ENCODE data around the gene NELFA.
"Not testable (repeated sequence)": the region's sequence is repeated elsewhere in the genome, so short reads cannot be mapped to it uniquely, and the experiment has no call there.

The NELFA gene

DNA sequence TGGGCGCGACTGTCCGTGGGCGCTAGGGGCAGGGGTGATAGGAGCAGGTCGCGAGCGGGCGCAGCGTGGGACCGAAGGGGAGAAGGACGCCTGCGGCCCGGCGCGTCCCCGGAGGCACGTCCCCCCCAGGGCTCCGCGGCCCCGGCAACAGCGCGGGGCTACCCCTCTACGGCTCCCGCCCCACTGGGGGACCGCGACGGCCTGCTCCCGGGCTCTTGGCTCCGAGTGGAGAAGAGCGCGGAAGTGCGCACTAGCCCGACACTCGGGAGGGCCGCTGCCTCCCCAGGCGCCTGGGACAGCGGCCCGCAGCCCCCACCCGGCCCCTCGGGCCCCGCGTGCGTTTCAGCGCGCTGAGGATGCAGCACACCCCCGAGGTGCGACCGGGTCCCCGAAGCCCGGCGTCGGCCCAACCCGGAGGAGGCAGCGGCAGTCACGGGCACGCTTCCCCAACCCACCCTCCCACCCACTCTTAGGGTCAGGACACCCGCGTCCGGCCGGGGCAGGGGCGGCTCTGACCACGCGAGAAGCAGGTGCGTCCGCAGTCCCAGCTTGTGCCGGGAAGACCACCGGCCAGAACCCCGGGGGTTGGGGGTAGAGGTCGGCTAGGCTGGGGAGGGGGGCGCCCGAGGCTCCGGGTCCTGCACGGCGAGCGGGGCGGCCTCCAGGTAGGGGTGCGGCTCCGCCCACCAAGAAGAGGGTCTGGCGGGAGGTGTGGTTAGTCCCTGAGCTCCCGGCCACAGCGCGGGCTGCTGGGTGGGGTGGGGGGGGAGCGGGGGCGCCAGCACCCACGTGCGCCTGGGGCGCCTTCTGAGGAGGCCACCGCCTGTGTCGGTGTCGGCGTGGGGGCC, 31.8 kb upstream of the NELFA start:
- no peak for FAIRE-seq

DNA sequence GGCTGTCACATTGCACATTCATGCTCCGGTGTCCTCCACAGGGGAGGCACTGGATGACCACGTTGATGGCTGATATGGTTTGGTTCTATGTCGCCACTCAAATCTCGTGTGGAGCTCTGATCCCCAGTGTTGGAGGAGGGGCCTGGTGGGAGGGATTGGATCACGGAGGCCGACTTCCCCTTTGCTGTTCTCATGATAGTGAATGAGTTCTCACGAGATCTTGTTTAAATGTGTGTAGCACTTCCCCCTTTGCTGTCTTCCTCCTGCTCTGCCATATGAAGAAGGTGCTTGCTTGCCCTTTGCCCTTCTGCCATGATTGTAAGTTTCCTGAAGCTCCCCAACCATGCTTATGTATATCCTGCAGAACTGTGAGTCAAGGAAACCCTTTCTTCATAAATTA, 28.1 kb upstream of the NELFA start:
- no peak for FAIRE-seq

DNA sequence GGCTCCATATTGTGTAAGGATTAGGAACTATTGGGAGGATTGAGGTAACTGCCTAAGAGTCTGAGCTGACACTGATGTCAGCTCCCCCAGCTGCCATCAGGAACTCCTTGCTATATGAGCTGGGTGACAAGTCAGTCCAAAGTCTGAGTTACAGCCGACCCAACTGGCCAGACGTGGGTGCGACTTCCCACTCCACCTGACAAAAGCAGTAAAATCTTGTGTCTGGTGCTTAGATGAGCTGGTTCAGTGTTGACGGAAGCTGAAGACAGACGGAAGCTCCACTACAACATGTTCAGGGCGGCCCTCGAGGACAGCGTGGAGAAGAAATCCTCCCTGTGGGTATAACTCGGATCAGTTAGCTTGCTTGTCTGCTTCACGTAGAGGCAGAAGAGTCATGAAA, 27.6 kb upstream of the NELFA start:
- no peak for FAIRE-seq

DNA sequence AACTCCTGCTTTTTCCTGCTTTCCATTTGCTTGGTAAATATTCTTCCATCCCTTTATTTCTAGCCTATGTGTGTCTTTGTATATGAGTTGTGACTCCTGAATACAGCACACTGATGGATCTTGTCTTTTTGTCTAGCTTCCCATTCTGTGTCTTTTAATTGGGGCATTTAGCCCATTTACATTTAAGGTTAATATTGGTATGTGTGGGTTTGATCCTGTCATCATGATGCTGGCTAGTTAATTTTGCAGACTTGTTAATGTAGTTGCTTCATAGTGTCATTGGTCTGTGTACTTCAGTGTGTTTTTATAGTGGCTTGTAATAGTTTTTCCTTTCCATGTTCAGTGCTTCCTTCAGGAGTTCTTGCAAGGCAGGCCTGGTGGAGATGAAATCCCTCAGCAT, 22.4 kb upstream of the NELFA start:
- not testable (repeated sequence) for FAIRE-seq

DNA sequence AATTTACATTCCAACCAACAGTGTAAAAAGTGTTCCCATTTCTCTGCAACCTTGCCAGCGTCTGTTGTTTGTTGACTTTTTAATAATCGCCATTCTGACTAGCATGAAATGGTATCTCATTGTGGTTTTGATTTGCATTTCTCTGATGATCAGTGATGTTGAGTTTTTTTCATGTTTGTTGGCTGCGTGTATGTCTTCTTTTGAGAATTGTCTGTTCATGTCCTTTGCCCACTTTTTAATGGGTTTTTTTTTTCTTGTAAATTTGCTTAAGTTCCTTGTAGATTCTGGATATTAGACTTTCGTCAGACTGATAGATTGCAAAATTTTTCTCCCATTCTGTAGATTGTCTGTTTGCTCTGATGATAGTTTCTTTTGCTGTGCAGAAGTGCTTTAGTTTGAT, 18.3 kb upstream of the NELFA start:
- not testable (repeated sequence) for FAIRE-seq

DNA sequence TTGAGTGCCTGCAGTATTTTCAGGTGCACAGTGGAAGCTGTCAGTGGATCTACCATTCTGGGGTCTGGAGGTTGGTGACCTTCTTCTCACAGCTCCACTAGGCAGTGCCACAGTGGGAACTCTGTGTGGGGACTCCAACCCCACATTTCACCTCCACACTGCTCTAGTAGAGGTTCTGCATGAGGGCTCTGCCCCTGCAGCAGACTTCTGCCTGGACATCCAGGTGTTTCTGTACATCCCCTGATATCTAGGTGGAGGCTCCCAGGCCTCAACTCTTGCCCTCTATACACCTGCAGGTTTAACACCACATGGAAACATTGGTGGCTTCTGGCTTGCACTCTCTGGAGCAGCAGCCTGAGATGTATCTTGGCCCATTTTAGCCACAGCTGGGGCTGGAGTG, 17.0 kb upstream of the NELFA start:
- no peak for FAIRE-seq

DNA sequence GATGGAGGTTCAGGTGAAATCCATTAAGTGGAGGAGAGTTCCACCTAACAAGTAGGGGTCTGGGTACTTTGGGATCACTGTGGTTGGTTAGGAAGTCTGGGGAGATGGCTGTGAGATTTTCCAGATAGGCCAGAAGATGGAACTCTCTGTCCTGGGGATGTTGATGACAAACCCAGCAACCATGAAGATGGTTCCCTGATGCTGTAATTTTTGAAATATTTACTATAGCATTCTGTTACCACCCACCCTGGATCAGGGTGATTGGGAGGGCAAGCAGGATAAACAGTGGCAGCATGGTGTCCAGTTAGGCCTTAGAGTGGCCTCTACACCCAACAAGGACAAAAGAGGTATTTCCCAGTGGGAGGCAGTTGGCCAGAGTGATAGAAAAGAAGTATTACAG, 15.9 kb upstream of the NELFA start:
- no peak for FAIRE-seq

DNA sequence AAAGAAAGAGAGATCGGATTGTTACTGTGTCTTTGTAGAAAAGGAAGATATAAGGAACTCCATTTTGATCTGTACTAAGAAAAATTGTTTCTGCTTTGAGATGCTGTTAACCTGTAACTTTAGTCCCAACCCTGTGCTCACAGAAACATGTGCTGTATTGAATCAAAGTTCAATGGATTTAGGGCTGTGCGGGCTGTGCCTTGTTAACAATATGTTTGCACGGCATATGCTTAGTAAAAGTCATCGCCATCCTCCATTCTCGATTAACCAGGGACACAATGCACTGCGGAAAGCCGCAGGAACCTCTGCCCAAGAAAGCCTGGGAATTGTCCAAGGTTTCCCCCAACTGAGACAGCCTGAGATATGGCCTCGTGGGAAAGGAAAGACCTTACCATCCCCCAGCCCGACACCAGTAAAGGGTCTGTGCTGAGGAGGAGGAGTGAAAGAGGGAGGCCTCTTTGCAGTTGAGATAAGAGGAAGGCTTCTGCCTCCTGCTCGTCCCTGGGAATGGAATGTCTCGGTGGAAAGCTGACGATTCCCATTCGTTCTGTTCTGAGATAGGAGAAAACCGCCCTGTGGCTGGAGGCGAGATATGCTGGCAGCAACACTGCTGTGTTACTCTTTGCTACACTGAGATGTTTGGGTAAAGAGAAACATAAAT, 12.7 kb upstream of the NELFA start:
- FAIRE-seq: not testable (repeated sequence)

DNA sequence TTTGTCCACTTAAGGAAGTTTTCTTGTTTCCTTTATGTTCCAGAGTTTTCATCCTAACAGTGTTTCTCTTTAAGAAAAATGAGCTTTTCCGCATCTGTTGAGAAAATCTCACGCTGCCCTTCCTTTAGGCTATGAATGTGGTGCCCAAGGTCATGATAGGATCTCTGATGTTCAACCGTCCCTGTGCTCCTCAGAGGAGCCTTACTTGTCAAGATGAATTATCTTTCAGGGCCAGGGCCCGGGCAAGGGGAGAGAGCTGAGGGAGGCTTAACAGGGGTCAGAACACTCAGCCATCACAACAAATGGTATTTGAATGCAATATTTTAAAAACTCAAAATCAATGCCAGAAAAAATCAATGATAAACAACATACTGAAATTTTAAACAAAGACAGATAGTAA, 6.2 kb upstream of the NELFA start:
- FAIRE-seq: no peak

DNA sequence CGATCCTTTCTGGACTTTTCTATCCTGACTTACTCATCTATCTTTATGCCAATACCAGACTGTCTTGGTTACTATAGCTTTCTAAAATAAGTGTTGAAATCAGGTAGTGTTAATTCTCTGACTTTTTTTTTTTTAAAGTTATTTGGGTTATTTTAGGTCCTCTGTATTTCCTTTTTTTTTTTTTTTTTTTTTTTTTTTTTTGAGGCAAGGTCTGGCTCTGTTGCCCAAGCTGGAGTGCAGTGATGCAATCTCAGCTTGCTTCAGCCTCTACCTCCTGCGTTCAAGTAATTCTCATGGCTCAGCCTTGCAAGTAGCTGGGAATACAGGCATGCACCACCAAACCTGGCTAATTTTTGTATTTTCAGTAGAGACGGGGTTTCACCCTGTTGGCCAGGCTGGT, 2.8 kb upstream of the NELFA start:
- FAIRE-seq: no peak

DNA sequence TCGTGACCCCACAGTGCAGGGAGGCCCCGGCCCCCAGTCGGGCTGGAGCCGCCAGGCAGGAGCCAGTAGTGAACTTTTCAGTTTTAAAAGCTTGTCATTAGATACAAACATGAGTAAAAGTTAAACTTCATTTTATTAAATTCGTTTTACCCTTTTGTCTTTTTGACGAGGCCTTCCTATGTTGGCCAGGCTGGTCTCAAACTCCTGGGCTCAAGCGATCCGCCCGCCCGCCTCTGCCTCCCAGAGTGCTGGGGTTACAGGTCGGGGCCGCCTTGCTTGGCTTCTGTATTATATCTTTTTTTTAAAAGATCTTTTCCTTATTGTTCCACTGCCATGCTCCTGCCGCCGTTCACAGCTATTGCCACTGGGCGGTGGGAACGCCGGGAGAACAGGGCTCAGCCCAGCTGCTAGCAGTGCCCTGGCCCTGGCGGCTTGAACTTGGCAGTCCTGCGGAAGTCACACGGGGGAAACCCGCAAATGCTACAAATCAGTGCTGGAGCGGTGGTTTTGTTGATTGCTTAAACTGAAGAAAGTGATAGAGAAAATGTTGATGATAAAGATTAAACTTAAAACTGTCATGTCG, 968 bp upstream of the NELFA start:
- FAIRE-seq: no peak

DNA sequence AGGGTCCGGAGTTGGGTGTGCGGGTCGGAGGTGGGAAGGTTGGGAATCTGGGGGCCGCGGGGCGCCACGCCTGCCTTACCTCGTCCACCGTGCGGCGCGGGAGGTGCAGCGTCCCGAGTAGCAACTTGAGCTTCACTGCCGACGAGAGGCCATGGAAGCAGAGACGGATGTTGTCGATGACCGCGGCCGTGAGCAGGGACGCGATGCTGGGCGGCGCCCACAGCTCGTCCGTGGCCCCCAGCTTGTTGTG, 178 bp downstream of the NELFA start:
- FAIRE-seq: no peak

DNA sequence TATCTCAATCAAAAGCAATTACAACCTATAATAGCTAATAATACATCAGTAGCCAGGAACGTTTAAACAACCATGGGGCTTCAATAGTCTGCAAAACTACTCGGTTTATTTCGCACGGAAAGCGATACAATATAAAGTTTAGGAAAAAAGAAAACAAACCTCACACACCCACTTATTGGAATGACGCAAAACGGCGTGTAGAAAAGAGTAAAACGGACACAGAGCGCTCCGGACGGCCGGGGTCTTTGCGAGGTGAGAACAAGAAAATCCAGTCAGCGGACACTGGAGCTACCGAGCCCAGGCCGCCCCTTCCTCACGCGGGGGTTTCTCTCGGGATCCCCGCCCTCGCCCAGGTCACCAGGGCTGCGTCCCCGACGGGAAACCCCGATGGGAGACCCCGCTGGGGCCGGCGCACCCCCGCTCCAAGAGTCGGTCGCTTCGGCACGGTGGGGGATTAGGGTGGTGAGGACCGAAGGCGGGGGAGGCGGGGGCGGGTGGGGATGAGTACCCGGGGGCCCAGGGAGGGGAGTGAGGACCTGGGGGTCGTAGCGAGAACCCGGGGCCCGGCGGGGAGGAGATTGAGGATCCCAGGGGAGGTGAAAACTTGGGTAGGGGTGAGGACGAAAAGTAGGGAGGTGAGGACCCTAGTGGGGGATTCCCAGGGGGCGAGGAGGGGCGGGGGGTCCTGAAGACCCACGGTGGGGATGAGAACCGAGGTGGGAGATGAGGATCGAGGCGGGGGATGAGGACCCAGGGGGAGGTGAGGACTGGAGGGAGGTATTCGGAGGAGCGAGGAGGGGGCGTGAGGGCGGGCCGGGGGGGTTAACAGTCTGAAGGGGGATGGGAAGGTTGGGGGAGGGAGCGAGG, 737 bp downstream of the NELFA start:
- FAIRE-seq: no peak

DNA sequence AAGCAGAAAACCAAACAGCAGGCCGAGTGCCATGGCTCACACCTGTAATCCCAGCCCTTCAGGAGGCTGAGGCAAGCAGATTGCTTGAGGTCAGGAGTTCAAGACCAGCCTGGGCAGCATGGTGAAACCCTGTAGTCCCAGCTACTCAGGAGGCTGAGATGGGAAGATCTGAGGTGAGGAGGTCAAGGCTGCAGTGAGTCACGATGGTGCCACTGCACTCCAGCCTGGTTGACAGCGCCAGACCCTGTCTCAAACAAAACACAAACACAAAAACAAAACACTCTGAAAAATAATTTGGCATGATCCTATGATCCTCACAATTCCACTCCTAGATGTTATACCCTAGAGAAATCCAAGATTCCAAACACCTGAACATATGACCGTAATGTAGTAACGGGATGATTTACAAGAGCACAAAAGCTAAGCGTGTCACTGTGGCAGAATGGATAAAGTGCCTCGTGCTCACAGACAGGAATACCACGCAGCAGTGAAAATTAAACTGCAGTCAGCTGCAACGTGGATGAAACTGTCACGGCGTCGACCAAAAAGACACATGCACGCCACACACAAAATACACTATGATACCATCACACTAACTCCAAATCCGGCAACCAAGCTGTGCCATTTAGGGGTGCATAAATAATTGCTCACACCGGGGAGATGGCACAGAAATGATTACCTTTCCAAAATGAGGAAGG, 1.7 kb downstream of the NELFA start:
- FAIRE-seq: no peak

DNA sequence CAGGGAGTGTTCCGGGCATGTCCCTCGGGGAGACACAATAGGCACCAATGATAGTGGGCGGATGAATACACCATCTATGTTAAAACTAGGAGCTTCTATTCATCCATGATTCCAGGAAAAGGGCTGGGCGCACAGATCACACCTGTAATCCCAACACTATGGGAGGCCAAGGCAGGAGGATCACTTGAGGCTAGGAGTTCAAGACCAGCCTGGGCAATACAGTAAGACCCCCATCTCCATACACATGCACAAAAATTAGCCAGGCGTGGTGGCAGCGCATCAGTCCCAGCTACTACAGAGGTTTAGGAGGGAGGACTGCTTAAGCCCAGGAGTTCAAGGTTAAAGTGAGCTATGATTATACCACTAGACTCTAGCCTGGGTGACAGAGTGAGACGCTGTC, 2.4 kb downstream of the NELFA start:
- FAIRE-seq: no peak

DNA sequence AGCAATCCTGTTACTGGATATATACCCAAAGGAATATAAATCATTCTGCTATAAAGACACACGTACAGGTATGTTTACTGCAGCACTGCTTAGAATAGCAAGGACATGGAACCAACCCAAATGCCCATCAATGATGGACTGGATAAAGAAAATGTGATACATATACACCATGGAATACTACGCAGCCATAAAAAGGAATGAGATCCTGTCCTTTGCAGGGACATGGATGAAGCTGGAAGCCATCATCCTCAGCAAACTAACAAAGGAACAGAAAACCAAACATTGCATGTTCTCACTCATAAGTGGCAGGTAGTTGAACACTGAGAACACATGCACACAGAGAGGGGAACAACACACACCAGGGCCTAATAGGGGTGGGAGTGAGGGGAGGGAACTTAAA, 5.4 kb downstream of the NELFA start:
- not testable (repeated sequence) for FAIRE-seq

DNA sequence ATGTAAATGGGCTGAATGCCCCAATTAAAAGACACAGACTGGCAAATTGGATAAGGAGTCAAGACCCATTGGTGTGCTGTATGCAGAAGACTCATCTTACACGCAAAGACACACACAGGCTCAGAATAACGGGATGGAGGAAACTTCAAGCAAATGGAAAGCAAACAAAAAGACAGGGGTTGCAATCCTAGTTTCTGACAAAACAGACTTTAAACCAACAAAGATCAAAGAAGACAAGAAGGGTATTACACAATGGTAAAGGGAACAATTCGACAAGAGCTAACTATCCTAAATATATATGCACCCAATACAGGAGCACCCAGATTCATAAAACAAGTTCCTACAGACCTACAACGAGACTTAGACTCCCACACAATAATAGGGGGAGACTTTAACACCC, 9.5 kb downstream of the NELFA start:
- FAIRE-seq: not testable (repeated sequence)

DNA sequence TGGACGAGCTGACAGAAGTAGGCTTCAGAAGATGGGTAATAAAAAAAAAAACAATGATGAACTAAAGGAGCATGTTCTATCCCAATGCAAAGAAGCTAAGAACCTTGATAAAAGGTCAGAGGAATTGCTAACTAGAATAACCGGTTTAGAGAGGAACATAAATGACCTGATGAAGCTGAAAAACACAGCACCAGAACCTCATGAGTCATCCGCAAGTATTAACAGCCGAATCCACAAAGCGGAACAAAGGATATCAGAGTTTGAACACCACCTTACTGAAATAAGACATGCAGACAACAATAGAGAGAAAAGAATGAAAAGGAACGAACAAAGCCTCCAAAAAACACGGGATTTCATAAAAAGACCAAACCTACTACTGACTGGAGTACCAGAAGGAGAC, 10.5 kb downstream of the NELFA start:
- no peak for FAIRE-seq

DNA sequence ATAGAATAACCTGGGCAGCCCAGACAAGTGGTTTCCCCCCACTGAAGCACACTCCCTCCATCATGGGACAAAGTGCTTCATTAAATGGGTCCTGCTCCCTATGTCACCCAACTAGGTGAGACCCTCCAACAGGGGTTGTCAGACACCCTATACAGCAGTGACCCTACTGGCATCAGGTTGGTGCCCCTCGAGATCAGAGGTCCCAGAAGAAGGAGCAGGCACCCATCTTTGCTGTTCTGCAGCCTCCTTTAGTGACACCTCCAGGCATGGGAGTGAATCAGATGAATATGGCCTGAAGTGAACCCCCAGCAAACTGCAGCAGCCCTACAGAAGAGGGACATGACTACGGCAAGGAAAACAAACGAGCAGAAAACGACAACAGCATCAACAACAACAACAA, 11.1 kb downstream of the NELFA start:
- no peak for FAIRE-seq

DNA sequence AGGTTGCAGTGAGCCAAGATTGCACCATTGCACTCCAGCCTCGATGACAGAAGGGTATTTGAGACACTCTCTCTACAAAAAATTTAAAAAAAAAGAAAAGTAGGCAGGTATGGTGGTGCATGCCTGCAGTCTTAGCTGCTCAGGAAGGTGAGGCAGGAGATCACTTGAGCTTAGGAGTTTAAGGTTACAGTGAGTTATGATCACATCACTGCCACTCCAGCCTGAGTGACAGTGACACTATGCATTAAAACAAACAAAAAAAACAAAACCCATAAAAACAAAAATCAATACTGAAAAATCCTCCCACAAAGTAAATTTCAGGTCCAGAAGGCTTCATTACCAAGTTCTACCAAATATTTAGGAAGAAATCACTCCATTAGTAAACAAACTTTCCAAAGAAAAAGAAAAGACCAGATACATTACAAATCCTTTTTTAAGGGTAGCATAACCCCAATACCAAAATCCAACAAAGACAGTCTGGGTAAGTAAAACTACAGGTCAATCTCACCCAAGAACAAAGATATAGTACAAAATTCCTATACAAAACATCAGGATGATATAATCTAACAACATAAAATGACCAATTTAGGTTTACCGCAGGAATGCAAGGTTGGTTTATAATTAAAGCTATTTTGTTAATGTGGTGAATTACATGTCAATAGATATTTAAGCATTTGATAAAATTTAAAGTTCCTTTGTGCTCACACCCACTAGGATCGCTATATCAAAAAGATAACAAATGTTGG, 11.7 kb downstream of the NELFA start:
- FAIRE-seq: no peak

DNA sequence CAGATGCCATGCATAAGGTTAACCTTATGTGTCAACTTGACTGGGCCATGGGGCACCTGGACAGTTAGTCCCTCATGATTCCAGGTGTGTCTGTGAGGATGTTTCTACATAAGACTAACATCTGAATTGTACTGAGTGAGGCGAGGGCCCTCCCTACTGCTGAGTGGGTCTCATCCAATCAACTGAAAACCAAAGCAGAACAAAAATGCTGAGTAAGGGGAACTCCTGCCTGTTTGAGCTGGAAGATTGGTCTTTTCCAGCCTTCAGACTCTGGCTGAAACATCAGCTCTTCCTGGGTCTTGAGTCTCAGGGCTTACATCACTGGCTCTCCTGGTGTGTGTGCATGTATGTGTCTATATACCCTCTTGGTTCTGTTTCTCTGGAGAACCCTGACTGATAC, 13.8 kb downstream of the NELFA start:
- no peak for FAIRE-seq

Data from TTC549 (cell line).